ENCODE results near the gene BCAT1.

BCAT1 gene

GRCh38 chr12:24896171-24896570 lies 52.7 kb downstream of the BCAT1 start:
- no peak for DNase-seq (ENCODE audit: low spot score)
- TF ChIP-seq CTCF (IDR thresholded peaks at IDR 0.05; ENCODE audit: extremely low read depth, missing control alignments), result no peak

- no peak for TF ChIP-seq CTCF (IDR thresholded peaks at IDR 0.05; ENCODE audit: extremely low read depth, missing control alignments)
- no peak for DNase-seq (ENCODE audit: low spot score)
These were observed 53.3 kb downstream of the BCAT1 start for GRCh38 chr12:24895612-24896011.

DNA sequence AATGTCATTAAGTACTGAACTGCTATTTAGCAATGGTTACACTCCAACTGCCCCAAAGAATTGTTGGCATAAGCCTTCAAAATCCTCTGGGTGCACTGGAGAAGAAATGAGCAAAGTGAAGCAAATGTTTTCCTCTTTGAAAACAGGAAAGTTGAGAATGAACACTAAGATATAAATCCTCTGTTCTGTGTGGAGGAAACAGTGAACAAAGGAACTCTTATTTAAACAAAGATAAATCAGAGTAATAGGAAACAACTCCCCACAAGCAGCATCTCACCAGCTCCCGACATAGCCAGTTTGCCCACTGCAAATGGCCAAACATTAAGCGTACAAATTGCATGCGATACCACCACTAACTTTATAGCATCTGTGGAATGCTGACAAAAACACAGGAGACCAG lies 54.0 kb downstream of the BCAT1 start:
- no peak for TF ChIP-seq CTCF (IDR thresholded peaks at IDR 0.05; ENCODE audit: extremely low read depth, missing control alignments)

GRCh38 chr12:24890048-24890803 lies 58.7 kb downstream of the BCAT1 start:
- no peak for DNase-seq (ENCODE audit: low spot score)

More for the DNA sequence above, 54.0 kb downstream of the BCAT1 start:
- DNase-seq (ENCODE audit: low spot score), result no peak

DNA sequence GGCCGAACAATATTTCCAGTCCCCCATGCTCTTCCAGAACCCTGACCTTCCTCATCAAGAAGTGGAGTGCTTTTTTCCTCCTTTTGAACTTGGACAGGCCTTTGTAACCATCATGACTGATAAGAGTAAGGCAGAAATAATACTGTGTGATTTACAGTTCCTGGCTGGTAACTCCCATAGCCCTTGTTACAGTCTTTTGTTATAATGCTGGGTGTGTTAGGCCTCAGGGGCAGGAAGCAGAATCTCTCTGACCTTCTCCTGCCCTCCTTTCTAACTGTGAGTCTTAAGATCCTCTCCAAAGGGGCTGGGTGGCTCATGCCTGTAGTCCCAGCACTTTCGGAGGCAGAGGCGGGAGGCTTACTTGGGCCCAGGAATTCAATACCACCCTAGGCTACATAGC lies 59.5 kb downstream of the BCAT1 start:
- no peak for TF ChIP-seq CTCF (IDR thresholded peaks at IDR 0.05; ENCODE audit: extremely low read depth, missing control alignments)
- no peak for DNase-seq (ENCODE audit: low spot score)

More at GRCh38 chr12:24890048-24890803, 58.7 kb downstream of the BCAT1 start:
- TF ChIP-seq CTCF (IDR thresholded peaks at IDR 0.05; ENCODE audit: extremely low read depth, missing control alignments), result no peak

- DNase-seq (ENCODE audit: low spot score), result no peak
- TF ChIP-seq CTCF (IDR thresholded peaks at IDR 0.05; ENCODE audit: extremely low read depth, missing control alignments), result no peak
These were observed 60.1 kb downstream of the BCAT1 start for GRCh38 chr12:24888813-24889212.

DNA sequence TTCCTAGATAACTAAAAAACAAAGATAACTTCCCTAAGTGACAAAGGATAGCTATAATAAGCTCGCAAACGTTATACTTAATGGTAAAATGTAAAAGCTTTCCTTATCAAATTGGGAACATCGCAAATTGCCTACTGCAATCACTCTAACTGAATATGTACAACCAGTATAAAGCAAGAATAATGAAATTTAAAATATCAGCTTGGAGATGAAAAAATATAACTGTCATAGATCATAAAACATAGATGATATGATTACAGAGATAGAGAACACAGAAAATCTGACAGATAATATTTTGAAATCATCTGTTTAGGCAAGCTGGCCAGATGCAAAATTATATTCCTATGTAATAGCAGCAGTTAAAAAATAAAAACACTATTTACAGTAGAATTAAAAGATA lies 64.0 kb downstream of the BCAT1 start:
- TF ChIP-seq CTCF (IDR thresholded peaks at IDR 0.05; ENCODE audit: extremely low read depth, missing control alignments), result no peak
- no peak for DNase-seq (ENCODE audit: low spot score)
